Body of pancreas (tissue), 4 donors: ENCODE data around the gene PTPRH. TPM values are rescaled to one million over a fixed set of nuclear protein-coding genes. Genes with fewer than 3 reads are reported as not detected.

ENCODE experiments used
- ATAC-seq: fragments of 150-250 bp; one replicate; pipeline ENCODE4 v1.9.1; 2016
- DNase-seq, 4 donors: peaks; one replicate each; pipeline ENCODE4 v3.0.0-alpha.2; 2019
- H3K27ac ChIP-seq, 4 donors: fragments of 200-600 bp; sonication (generic); 1 replicate in 3 of 4; 2 replicates in 1 of 4; pipeline versions ENCODE4 v1.5.1 to v1.6.1; 2016 to 2019; ENCODE audit warnings: mild to moderate bottlenecking in 1 of 4, mixed read lengths in 1 of 4, moderate library complexity in 1 of 4
- H3K27me3 ChIP-seq, 2 donors: fragments of 200-600 bp; sonication (generic); one replicate each; pipeline ENCODE4 v1.6.0; 2016; ENCODE audit warnings: mild to moderate bottlenecking in 1 of 2
- H3K36me3 ChIP-seq, 2 donors: fragments of 200-600 bp; sonication (generic); replicated peaks in 1 of 2; 2 replicates each; pipeline ENCODE4 v1.5.1; 2016; ENCODE audit warnings: low read depth in 2 of 2; ENCODE audit not compliant: insufficient read depth in 1 of 2
- H3K4me1 ChIP-seq: fragments of 200-600 bp; sonication (generic); one replicate; pipeline ENCODE4 v1.6.0; 2016
- H3K4me3 ChIP-seq, 2 donors: fragments of 200-600 bp; sonication (generic); 1 replicate in 1 of 2; 2 replicates in 1 of 2; pipeline ENCODE4 v1.5.1; 2016 to 2019
- H3K9me3 ChIP-seq, 3 donors: fragments of 200-600 bp; sonication (generic); 1 replicate in 2 of 3; 2 replicates in 1 of 3; pipeline ENCODE4 v1.5.1; 2016
- CTCF ChIP-seq, 7 experiments: fragments of 450-650 bp in 4 of 7; fragments of 200-600 bp in 3 of 7; sonication (generic) in 3 of 7; IDR thresholded peaks; one replicate each; pipeline ENCODE4 v1.5.1; 2016 to 2019; ENCODE audit warnings: antibody characterized with exemption in 7 of 7
- POLR2A ChIP-seq, 3 donors: fragments of 450-650 bp; IDR thresholded peaks; one replicate each; pipeline ENCODE4 v1.6.1; 2016; ENCODE audit warnings: antibody characterized with exemption in 3 of 3, mild to moderate bottlenecking in 2 of 3
- WGBS, 2 donors: methylation state at CpG; one replicate each; pipeline ENCODE4 v1.1.5; 2017; 5-methylcytosine and 5-hydroxymethylcytosine counted together
- intact Hi-C: fragments of 100-400 bp; cut with DNase I; formaldehyde crosslinking; loops from one replicate; pipeline ENCODE4 v1.15.1; 2023
- total RNA-seq, 2 donors: library from RNA; depleted of rRNA; stranded (reverse); fragments of >200 nt; gene quantifications; one replicate each; pipeline ENCODE4 v1.1.0, GENCODE V29; 2016

The PTPRH gene
- total RNA-seq, 2 donors from 2014 or later: 14.8 to 15.8 TPM

DNA sequence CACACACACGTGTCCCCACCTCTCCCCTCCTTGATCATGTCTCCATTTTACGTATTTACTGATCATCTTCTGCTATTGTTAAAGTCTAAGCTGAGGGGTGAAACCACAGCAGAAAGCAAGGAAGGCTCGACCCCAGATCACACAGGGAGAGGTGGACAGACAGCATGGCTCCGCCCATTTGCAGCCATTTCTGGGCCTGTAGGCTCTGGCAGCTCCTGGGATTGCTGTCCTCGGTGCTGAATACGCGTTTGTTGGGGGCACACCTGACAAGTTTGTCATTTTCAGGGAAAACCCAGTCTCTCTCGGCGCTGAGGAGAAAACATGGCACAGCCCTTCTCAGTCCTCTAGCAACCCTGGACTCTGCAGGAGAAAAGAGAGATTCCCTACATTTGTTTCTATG lies 11.2 kb upstream of the PTPRH start:
- Histone ChIP-seq H3K4me3 (no peak overlapping the region), H3K36me3 (no peaks in the 10 kb centered on the region), H3K27ac (no peak overlapping the region), H3K27me3 (no peaks in the 10 kb centered on the region), H3K4me1 (peaks cover 16% of the 10 kb centered on the region), H3K9me3 (peaks cover 0 to 8% (median 0%) of the 10 kb centered on the region in 3 donors)
- ATAC-seq (no peak), DNase-seq (no peak)
- WGBS, 2 donors: 65 to 68% methylated on average over 9 of the region's 9 CpGs
- intact Hi-C loops: no loop called here
- TF ChIP-seq POLR2A (IDR thresholded peaks at IDR 0.05): no peak
- TF ChIP-seq CTCF (IDR thresholded peaks at IDR 0.05): no peak

DNA sequence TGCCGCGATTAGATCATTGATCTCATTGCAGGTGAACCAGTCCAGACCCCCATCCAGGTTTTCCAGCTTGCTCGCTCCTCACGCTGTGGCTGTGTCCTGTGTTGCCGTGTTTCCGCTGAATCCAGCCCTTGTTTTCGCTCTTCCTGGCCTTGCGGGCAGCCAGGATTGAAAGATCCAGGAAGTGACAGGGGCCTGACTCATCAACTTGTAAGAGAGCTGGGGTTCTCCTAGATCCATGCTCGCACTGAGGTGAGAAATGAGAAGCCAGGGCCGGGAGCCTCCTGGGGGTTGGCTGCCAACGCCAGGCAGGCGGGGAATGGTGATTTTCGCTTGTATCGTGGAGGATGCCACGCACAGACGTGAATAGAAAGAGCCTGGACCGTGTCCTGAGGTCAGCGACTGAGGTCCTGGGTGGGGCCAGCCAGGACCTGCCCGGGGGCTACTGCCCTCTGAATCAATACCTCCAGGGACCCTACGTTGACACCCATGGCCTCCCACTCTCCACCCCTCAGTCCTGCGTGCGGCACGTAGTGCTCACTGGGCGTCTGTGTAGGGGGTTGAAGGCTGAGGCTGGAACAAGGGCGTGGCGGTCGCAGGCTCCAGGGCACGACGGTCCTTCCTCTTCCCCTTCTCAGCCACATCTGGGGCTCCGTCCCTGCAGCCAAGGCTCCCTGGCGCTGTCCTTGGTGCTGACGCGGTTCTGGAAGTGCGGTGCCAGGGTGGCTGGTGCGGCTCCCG lies 7.3 kb upstream of the PTPRH start:
- Histone ChIP-seq H3K4me3 (peak overlapping the region in 1 of 2 donors; percentile 33), H3K4me1 (peaks cover 16% of the 10 kb centered on the region), H3K27me3 (no peaks in the 10 kb centered on the region), H3K9me3 (peaks cover 0 to 8% (median 0%) of the 10 kb centered on the region in 3 donors), H3K36me3 (no peaks in the 10 kb centered on the region), H3K27ac (peak overlapping the region; percentile 34 to 89 (median 64))
- DNase-seq (peak; percentile 77 to 91 (median 80)), ATAC-seq (peak; percentile 95)
- TF ChIP-seq POLR2A (IDR thresholded peaks at IDR 0.05) (peak in 2 of 3 donors; percentile 47 to 56), CTCF (IDR thresholded peaks at IDR 0.05) (no peak)
- intact Hi-C loops: no loop called here
- WGBS, 2 donors: 2 to 7% methylated on average over 15 to 36 of the region's 36 CpGs

GRCh38 chr19:55213547-55213946 lies 4.2 kb upstream of the PTPRH start:
- DNase-seq (no peak), ATAC-seq (no peak)
- H3K9me3 ChIP-seq: no peaks in the 10 kb centered on the region
- intact Hi-C loops: no loop called here
- WGBS, 2 donors: 60 to 85% methylated on average over 7 of the region's 7 CpGs
- peaks cover 36% of the 10 kb centered on the region for H3K4me1 ChIP-seq
- H3K27ac ChIP-seq: no peak overlapping the region
- H3K27me3 ChIP-seq: no peaks in the 10 kb centered on the region
- TF ChIP-seq POLR2A (IDR thresholded peaks at IDR 0.05) (no peak), CTCF (IDR thresholded peaks at IDR 0.05) (no peak)
- no peak overlapping the region for H3K4me3 ChIP-seq
- H3K36me3 ChIP-seq: no peaks in the 10 kb centered on the region

DNA sequence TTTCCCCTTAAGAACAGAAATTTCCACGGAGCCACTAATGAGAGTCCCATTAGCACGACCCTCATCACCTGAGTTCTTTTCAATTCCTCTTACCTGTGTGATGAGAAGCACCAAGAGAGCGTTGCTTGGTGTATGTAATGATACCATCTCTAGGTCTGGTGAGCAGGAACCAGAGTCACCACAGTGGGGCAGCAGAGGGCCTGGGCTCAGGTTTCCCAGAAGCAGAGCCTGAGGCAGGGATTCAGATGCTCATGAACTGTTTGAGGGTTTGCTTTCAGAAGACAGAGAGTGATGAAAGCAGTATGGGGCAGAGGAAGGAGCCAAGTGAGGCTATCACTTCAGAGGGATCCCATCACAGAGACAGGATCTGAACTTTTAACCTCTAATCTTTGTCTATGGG lies 3.1 kb upstream of the PTPRH start:
- intact Hi-C loops: no loop called here
- H3K4me1 ChIP-seq: peaks cover 37% of the 10 kb centered on the region
- no peak overlapping the region for H3K27ac ChIP-seq
- no peak for TF ChIP-seq POLR2A (IDR thresholded peaks at IDR 0.05)
- TF ChIP-seq CTCF (IDR thresholded peaks at IDR 0.05): peak in 2 of 7 experiments; percentile 1 to 10
- WGBS, 2 donors: 79% methylated on average over 3 of the region's 3 CpGs
- no peaks in the 10 kb centered on the region for H3K27me3 ChIP-seq
- no peak overlapping the region for H3K4me3 ChIP-seq
- no peaks in the 10 kb centered on the region for H3K9me3 ChIP-seq
- DNase-seq: peak in 1 of 4 donors; percentile 21
- no peaks in the 10 kb centered on the region for H3K36me3 ChIP-seq
- no peak for ATAC-seq
